ENCODE measurements around the gene OXLD1.

The OXLD1 gene

GRCh38 chr17:81666342-81667191, at the start of gene OXLD1, which contains the start of gene CCDC137:
Gene OXLD1, minus strand, starts transcription at chr17:81666605. Its CDS starts 28 bp downstream, at chr17:81666577.
Gene CCDC137, plus strand, starts transcription at chr17:81666737. Its CDS starts 30 bp downstream, at chr17:81666767.
- DNase-seq (ENCODE audit: low spot score): peak; percentile 98

DNA sequence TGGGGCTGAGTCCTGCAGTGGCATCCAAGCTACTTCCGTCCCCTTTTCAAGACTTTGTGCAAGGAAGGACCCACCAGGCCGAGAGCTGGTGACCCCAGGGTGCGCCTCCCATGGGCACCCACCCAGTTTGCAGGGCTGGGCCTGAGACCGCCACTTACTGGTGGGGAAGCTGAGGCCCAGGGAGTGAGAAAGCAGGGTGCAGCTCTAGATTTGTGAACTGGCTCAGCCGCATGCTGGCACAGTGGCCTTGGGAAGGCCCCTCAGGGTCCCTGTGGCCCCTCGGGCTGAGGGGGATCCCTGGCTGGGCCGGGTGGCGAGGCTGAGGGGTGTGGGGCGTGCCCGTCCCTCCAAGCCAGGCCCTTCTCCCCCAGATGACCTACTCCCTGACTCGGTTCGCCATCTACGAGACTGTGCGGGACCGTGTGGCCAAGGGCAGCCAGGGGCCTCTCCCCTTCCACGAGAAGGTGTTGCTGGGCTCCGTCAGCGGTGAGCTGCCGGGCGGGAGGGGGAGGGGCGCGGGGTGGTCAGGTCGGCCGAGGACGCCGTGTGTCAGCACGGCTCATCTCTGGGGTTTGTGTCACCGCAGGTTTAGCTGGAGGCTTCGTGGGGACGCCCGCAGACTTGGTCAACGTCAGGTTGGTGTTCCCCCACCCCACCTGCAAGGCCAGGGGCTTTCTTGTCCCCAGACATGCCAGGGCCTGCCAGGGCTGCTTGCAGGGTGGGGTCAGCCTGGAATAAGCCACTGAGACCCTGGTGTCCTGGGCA, 48.9 kb upstream of the OXLD1 start:
- DNase-seq (ENCODE audit: low spot score): no peak

GRCh38 chr17:81714412-81715106, 48.2 kb upstream of the OXLD1 start:
- DNase-seq (ENCODE audit: low spot score): no peak

DNA sequence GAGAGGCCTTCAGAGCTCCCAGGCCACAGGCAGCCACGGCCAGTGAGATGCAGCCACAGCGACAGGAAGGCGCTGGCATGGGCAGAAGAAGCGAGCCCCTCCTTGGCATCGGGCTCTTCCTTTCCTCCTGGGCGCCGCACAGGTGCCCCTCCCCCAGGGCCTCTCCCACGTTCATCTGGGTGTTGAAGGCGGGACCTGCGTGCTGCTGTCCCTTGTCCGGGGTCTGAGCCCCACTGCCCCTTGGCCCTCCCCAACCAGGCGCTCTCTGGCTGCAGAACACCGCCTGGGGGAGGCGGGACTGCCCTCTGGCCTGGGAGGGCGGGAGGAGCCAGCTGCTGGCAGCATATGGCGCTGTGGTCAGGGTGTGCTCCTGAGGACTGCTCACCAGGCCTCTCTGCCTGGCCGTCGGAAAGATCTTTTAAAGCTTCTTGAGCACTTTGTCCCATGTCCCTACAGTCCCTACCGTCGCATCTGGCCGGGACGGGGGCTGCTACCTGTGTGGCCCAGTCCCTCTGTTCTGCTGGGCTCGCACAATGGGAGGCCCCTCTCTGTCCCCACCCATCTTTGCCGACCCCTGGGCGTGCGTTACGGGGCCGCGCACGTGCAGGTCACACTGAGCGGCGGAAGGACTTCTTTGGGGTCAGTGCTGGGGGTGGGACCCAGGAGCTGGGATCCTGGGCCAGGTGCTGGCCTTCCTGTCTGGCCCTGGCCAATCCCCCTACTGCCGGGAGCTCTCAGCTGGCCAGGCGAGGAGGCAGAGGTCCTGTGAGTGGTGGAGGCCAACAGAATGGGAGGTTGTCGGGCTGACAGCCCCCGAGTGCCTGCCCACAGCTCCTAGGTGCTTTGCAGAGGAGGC, 47.4 kb upstream of the OXLD1 start:
- DNase-seq (ENCODE audit: low spot score): no peak

DNA sequence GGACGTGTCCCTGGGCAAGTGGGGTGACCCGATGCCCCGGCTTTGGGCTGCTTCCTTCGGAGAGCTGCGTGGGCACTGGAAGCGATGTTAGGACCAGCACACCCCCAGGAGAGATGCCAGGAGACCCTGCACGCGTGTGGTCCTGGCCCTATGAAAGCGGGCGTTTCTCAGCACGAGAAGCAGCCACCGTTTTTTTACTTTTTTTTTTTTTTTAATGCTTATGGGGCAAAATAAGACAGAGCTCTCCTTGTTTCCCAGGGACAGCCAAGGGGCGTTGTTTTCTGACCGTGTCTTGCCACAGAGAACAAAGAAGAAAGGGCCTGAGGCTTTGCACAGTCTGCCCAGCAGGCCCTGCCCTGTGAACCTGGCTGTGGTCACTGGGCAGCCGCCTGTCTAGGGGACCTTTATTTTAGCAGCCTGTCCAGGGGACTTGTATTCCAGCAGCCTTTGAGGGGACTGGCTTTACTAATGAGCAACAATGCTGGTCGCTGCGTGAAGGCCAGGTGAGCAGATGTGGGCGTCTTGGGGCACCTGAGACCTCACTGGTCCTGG, 46.7 kb upstream of the OXLD1 start:
- DNase-seq (ENCODE audit: low spot score): no peak

GRCh38 chr17:81712468-81713003, 46.1 kb upstream of the OXLD1 start:
- DNase-seq (ENCODE audit: low spot score): no peak

DNA sequence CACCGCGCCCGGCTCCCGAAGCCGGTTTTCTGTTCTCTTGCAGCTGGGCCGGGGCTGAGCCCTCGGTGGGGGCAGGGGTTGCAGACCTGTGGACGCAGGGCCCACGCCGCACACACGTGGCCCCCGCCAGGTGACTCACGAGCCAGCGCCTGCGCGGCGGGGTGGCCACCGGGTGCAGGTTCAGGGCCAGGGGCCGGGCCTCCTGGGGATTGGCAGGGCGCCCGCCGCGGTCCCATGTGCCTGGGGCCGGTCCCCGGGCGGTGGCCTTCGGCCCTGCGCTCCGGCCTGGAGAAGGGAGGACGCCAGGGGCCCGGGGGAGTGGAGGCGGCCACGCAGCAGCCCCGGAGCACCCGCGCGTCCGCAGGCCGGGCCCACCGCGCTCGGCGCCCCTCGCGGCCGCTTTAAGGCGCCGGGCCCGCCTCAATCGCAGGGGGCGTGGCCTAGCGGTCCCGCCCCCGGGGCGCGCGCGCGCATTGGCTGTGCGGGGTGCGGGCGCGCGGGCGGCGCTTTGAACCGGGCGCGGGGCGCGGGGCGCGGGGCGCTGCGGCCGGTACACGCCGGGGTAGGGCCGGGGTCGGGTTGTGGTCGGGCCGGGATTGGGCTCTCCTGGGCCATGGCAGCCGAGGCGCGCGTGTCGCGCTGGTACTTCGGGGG, 45.5 kb upstream of the OXLD1 start, which contains the start of gene SLC25A10:
Gene SLC25A10 (plus strand): TSS at position 471 of the 654 bp plus-strand sequence. CDS start 143 bp downstream, at position 614.
- DNase-seq (ENCODE audit: low spot score): peak; percentile 72

GRCh38 chr17:81710514-81711308, 44.3 kb upstream of the OXLD1 start:
- DNase-seq (ENCODE audit: low spot score): no peak

- no peak for DNase-seq (ENCODE audit: low spot score)
These were observed 42.4 kb upstream of the OXLD1 start for GRCh38 chr17:81708739-81709185.

DNA sequence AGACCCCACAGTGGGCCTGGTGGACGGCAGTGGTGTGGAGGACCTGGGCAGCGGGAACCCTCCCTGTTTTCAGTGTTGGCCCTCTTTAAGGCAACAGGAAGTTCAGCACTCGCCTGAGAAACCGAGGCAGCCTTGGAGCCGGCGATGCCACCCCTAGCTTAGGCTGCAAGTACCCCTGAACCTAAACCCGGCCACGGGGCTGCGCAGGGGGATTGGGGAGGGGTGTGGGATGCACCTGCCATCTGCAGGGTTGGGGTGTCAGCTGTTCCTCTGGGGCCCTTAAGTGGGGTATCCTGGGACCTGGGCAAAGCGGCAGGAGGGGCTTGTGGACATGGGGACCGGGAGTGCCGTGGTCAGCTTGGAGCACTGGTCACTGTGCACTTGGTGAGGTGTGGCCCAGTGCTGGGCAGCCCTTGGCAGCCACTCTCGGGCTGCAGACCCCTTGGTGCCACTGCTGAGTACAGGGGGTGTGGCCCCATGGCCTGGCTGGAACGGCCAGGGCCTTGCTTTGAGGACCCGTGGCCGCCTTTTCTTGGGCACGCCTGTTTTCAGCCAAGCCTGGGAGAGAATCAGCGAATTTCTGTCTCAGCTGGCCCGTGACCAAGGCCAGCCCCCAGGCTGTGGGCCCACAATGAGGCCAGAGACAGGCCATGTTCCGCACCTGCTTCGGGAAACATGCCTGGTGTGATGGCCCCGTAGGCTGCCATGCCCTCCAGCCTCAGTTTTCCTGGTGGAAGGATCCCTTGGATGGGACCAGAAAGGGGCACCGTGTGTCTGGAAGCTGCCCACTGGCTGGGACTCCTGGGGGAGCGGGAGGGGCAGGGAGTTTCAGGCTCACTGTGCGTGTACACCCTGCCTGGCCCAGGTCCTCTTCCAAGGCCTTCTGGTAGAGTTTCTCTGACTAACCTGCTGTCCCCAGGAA, 41.6 kb upstream of the OXLD1 start:
- no peak for DNase-seq (ENCODE audit: low spot score)

DNA sequence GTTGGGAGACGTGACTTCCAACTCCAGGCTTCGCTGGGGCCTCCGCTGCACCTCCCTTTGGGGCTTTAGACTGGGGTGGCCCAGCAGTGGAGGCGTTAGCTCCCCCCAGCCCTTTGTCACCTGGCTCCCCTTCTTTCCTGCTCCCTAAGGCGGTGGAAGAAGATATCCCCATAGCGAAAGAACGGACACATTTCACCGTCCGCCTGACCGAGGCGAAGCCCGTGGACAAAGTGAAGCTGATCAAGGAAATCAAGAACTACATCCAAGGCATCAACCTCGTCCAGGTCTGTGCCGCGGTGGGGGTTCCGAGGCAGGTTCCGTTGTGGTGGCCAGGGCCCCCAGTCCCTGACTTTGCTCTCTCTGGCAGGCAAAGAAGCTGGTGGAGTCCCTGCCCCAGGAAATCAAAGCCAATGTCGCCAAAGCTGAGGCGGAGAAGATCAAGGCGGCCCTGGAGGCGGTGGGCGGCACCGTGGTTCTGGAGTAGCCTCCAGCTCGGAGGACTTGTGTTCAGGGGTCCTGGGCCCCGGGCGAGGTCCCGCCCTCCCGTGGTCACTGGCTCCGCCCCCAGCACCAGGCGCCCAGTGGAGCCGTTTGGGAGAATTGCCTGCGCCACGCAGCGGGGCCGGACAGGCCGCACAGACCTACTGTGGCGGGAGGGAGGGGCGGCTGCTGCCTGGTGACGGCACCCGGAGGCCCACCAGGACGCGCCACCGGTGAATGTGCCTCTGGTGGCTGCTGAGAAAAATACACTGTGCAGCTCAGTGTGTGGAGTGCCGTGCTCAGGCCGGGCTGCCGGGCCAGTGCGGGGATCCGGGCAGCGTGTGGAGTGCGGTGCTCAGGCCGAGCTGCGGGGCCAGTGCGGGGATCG, 40.6 kb upstream of the OXLD1 start:
- DNase-seq (ENCODE audit: low spot score): no peak

GRCh38 chr17:81706232-81706611, 39.8 kb upstream of the OXLD1 start:
- DNase-seq (ENCODE audit: low spot score): no peak

DNA sequence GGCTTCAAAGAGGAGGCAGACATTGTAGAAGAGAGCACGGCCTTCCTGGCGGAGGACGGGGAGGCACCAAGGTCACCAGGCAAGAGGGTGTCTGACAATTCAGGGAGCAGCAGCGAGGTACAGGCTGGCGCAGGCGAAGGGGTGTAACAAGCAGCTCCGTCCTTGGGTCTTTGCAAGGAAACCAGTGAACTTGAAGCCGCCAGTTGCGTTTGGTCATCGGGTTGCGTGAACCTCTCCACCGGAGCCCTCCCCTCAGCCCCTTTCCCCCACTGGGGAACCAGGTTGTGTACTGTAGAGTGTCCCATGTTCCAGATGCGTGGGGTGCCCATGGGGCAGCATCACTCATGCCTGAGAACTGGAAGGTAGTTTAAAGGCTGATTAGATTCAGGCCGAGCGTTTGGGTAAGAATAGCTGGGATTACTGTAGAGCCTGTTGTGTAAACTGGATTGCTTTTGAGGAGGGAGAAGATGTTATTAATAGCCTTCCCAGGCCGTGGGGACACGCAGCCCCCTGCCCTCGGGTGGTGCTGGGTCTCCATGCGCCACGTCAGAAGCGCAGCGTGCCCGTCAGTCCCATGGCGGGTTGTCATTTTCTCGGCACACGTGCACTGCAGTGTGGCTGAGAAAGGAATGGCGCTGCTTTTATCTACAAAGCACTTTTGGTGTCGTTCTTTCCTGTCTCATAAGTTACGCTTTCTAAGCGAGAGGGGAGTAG, 39.3 kb upstream of the OXLD1 start:
- no peak for DNase-seq (ENCODE audit: low spot score)

GRCh38 chr17:81703747-81704654, 37.6 kb upstream of the OXLD1 start:
- no peak for DNase-seq (ENCODE audit: low spot score)

DNA sequence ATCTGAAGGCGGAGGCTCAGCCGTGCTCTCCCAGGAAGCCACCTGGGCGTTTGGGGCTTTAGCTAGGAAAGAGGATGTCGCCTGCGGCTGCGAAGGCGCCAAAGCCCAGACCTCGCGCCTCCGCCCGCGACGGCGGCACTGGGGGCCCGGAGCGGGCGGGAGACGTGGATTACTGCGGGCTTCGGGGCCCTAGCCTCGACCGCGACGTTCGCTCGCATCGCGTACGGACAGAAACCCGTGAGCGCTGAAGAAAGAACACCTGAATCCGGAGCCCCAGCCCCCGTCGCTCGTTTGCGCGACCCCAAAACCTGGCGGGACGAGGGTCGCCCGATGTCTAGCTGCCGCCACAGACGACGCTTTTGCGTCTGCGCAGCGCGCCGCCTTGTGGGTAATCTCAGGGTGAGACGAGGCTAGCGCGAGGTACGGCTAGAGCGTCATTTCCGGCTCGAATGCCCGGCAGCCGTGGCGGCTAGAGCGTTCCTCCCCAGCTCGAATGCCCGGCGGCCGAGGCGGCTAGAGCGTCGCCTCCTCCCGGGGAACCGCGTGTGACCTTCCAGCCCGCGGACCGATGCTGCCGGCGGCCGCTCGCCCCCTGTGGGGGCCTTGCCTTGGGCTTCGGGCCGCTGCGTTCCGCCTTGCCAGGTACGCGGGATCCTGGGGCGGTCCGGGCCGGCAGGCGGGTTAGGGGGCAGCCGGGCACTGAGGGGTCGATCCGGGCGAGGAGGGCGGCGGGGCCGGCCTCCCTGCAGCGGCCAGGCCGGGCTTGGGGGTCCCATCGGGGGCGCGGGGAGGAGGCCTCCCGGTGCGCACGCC, 36.7 kb upstream of the OXLD1 start, which contains the start of gene MRPL12:
Gene MRPL12 (plus strand): TSS at position 434 of the 813 bp plus-strand sequence. CDS start 135 bp downstream, at position 569.
- peak; percentile 98 for DNase-seq (ENCODE audit: low spot score)

Data from Ammon's horn (tissue), 1 donor.